Measurements from ENCODE around the gene CNN1. TPM values are rescaled to one million over a fixed set of nuclear protein-coding genes. Genes with fewer than 3 reads are reported as not detected.

Gene CNN1
- total and polyA plus RNA-seq, 2 experiments from 2014 or later, result 13.3 to 20.9 TPM

- TF ChIP-seq ZNF462 (CRISPR knock-in tag; IDR thresholded peaks at IDR 0.05) (no peak), JUNB (IDR thresholded peaks at IDR 0.05; ENCODE audit: unreplicated experiment) (no peak), CTCF (conservative IDR thresholded peaks at IDR 0.05; ENCODE audit: low read depth in 2 of 2) (no peak)
These were observed 28.2 kb upstream of the CNN1 start (continued) for GRCh38 chr19:11510444-11510843.

GRCh38 chr19:11513946-11514345 lies 24.7 kb upstream of the CNN1 start:
- Histone ChIP-seq H3K4me2 (no peak overlapping the region), H3K27ac (ENCODE audit: low read depth) (no peak overlapping the region), H4K20me1 (replicated peaks; ENCODE audit: insufficient read depth) (no peaks in the 10 kb centered on the region), H3K79me2 (replicated peaks; ENCODE audit: insufficient read depth) (no peaks in the 10 kb centered on the region), H3F3A (replicated peaks; ENCODE audit: low read depth) (no peaks in the 10 kb centered on the region), H3K27me3 (ENCODE audit: insufficient read depth) (no peaks in the 10 kb centered on the region), H2AFZ (no peak overlapping the region), H3K4me1 (ENCODE audit: insufficient read depth) (no peaks in the 10 kb centered on the region), H3K9me2 (ENCODE audit: insufficient read depth) (no peaks in the 10 kb centered on the region), H3K36me3 (ENCODE audit: insufficient read depth) (peaks cover 5% of the 10 kb centered on the region), H3K4me3 (no peak overlapping the region)
- Mint-ChIP-seq H3K27me3 (ENCODE audit: insufficient read depth, low read depth, poor library complexity) (peaks cover 8% of the 10 kb centered on the region), H3K4me3 (no peak overlapping the region), H3K27ac (no peak overlapping the region), H3K36me3 (ENCODE audit: low read depth) (peaks cover 19% of the 10 kb centered on the region), H3K9me3 (no peaks in the 10 kb centered on the region; the same call in 2 of the 3 replicates), H3K4me1 (no peaks in the 10 kb centered on the region)
- ATAC-seq, result no peak
- DNase-seq (ENCODE audit: low spot score), result no peak
- no peak for TF ChIP-seq CREB1 (CRISPR knock-in tag; IDR thresholded peaks at IDR 0.05; ENCODE audit: low read depth)
- TF ChIP-seq EZH2phosphoT487 (IDR thresholded peaks at IDR 0.05; ENCODE audit: unreplicated experiment), result no peak
- no peak for TF ChIP-seq ZNF331 (CRISPR knock-in tag; IDR thresholded peaks at IDR 0.05; ENCODE audit: low read depth)
- TF ChIP-seq POLR2AphosphoS5 (IDR thresholded peaks at IDR 0.05; ENCODE audit: low read depth), result no peak
- TF ChIP-seq CTCF (conservative IDR thresholded peaks at IDR 0.05; ENCODE audit: low read depth in 2 of 2), result no peak

Data from GM23338 (cell line).